IMR-90 (cell line): ENCODE measurements around the gene CASZ1. TPM values are rescaled to one million over a fixed set of nuclear protein-coding genes. Genes with fewer than 3 reads are reported as not detected.
A peak's percentile ranks its signal among the peaks of the same experiment; 100 is the strongest.

Experiments used
- ATAC-seq: fragments of 200-7000 bp; cut with Tn5 transposase; 2 replicates; pipeline ENCODE4 v1.9.1; 2020; ENCODE audit warnings: low read depth, mild to moderate bottlenecking, moderate library complexity
- BruUV-seq: library from RNA; stranded (reverse); fragments of 400-500 nt; replicated peaks from 2 replicates; lab custom pipeline; 2021; lab: Mats Ljungman, UMichigan
- CTCF ChIA-PET: fragments of 300-600 bp; formaldehyde crosslinking; extraction: SDS; loops from one replicate; lab custom pipeline; 2021; ENCODE audit warnings: antibody characterized with exemption; lab: Yijun Ruan, JAX
- POLR2A ChIA-PET: fragments of 300-600 bp; sonication (Branson Sonifier 250); formaldehyde crosslinking; loops from one replicate; lab custom pipeline; 2022; ENCODE audit warnings: antibody characterized with exemption; ENCODE audit not compliant: unreplicated experiment; lab: Charles Lee
- DNase-seq: peaks from one replicate; pipeline ENCODE4 v3.0.0; 2013
- H2AFZ ChIP-seq: replicated peaks from 2 replicates; pipeline ENCODE3; 2013; ENCODE audit warnings: low read length, mild to moderate bottlenecking; ENCODE audit not compliant: poor library complexity
- H2AK5ac ChIP-seq: 2 replicates; pipeline ENCODE4 v1.6.1; 2013; ENCODE audit warnings: low read depth, low read length, inconsistent platforms
- H2AK9ac ChIP-seq: replicated peaks from 2 replicates; pipeline ENCODE3; 2013; ENCODE audit warnings: mild to moderate bottlenecking, low read depth, low read length, moderate library complexity; ENCODE audit not compliant: poor library complexity
- H2BK120ac ChIP-seq: 2 replicates; pipeline ENCODE4 v1.6.1; 2013; ENCODE audit warnings: low read depth, low read length, inconsistent platforms
- H2BK15ac ChIP-seq: 3 replicates; pipeline ENCODE4 v1.6.1; 2013; ENCODE audit warnings: low read depth, low read length, inconsistent platforms
- H2BK20ac ChIP-seq: 2 replicates; pipeline ENCODE4 v1.6.1; 2013; ENCODE audit warnings: low read depth, mild to moderate bottlenecking, inconsistent platforms, low read length, moderate library complexity
- H2BK5ac ChIP-seq: 2 replicates; pipeline ENCODE4 v1.6.1; 2013; ENCODE audit warnings: mild to moderate bottlenecking, low read depth, low read length, inconsistent platforms; ENCODE audit not compliant: poor library complexity, severe bottlenecking
- H3K14ac ChIP-seq: replicated peaks from 2 replicates; pipeline ENCODE4 v1.6.1; 2013; ENCODE audit warnings: low read depth, low read length, inconsistent platforms
- H3K18ac ChIP-seq: 2 replicates; pipeline ENCODE4 v1.6.1; 2013; ENCODE audit warnings: low read depth, low read length, control low read depth
- H3K23ac ChIP-seq: 2 replicates; pipeline ENCODE4 v1.6.1; 2013; ENCODE audit warnings: low read depth, low read length, inconsistent platforms
- H3K27ac ChIP-seq: 2 replicates; pipeline ENCODE4 v1.5.1; 2013; ENCODE audit warnings: mild to moderate bottlenecking, control low read depth, low read length; ENCODE audit not compliant: insufficient read depth
- H3K27me3 ChIP-seq: 2 replicates; pipeline ENCODE4 v1.6.1; 2013; ENCODE audit warnings: low read length; ENCODE audit not compliant: control insufficient read depth, insufficient read depth
- H3K36me3 ChIP-seq: 2 replicates; pipeline ENCODE4 v1.6.1; 2013; ENCODE audit warnings: low read length, mixed read lengths; ENCODE audit not compliant: control insufficient read depth, insufficient read depth
- H3K4ac ChIP-seq: 2 replicates; pipeline ENCODE4 v1.6.1; 2013; ENCODE audit warnings: low read depth, low read length, inconsistent platforms
- H3K4me1 ChIP-seq: 2 replicates; pipeline ENCODE4 v1.6.1; 2013; ENCODE audit warnings: low read length, mixed read lengths; ENCODE audit not compliant: control insufficient read depth, insufficient read depth
- H3K4me2 ChIP-seq: 2 replicates; pipeline ENCODE4 v1.6.1; 2013; ENCODE audit warnings: low read depth, mild to moderate bottlenecking, control low read depth, low read length, moderate library complexity
- H3K4me3 ChIP-seq: 2 replicates; pipeline ENCODE4 v1.5.1; 2013; ENCODE audit warnings: low read depth, mild to moderate bottlenecking, control low read depth, low read length, moderate library complexity; ENCODE audit not compliant: insufficient read depth
- H3K56ac ChIP-seq: 2 replicates; pipeline ENCODE4 v1.6.1; 2013; ENCODE audit warnings: low read length, inconsistent platforms; ENCODE audit not compliant: insufficient read depth; ENCODE audit errors: extremely low read depth
- H3K79me1 ChIP-seq, 2 experiments: 2 replicates each; pipeline ENCODE4 v1.6.1; 2013; ENCODE audit warnings: low read length in 2 of 2, inconsistent platforms in 1 of 2, low read depth in 1 of 2
- H3K9ac ChIP-seq: 2 replicates; pipeline ENCODE4 v1.6.1; 2013; ENCODE audit warnings: low read depth, low read length, control low read depth
- H3K9me1 ChIP-seq: 2 replicates; pipeline ENCODE4 v1.6.1; 2013; ENCODE audit warnings: low read length, inconsistent platforms; ENCODE audit not compliant: insufficient read depth
- H3K9me3 ChIP-seq: 2 replicates; pipeline ENCODE4 v1.6.1; 2013; ENCODE audit warnings: low read length; ENCODE audit not compliant: control insufficient read depth, insufficient read depth
- H4K20me1 ChIP-seq: 2 replicates; pipeline ENCODE4 v1.6.1; 2013; ENCODE audit warnings: low read length, inconsistent platforms; ENCODE audit not compliant: insufficient read depth
- H4K5ac ChIP-seq: 2 replicates; pipeline ENCODE4 v1.6.1; 2013; ENCODE audit warnings: mild to moderate bottlenecking, low read depth, low read length, control low read depth
- H4K8ac ChIP-seq, 2 experiments: 2 replicates each; pipeline ENCODE4 v1.6.1; 2013; ENCODE audit warnings: low read depth in 2 of 2, low read length in 2 of 2, control low read depth in 1 of 2, inconsistent platforms in 1 of 2
- H4K91ac ChIP-seq: 2 replicates; pipeline ENCODE4 v1.6.1; 2013; ENCODE audit warnings: low read depth, low read length, inconsistent platforms; ENCODE audit not compliant: insufficient read depth
- BHLHE40 ChIP-seq: fragments of 150-350 bp; IDR thresholded peaks from 2 replicates; pipeline ENCODE4 v1.6.1; 2016; ENCODE audit warnings: mild to moderate bottlenecking, low read depth, low read length
- CHD1 ChIP-seq: IDR thresholded peaks from 2 replicates; pipeline ENCODE4 v1.6.1; 2012; ENCODE audit warnings: low read depth, low read length, improper control_type of control experiment
- ELK1 ChIP-seq: fragments of 150-350 bp; IDR thresholded peaks from 2 replicates; pipeline ENCODE4 v1.6.1; 2016; ENCODE audit warnings: low read depth, mild to moderate bottlenecking, low read length, moderate library complexity, borderline replicate concordance
- FOS ChIP-seq: fragments of 150-350 bp; IDR thresholded peaks from 2 replicates; pipeline ENCODE4 v1.6.1; 2016; ENCODE audit warnings: low read depth, low read length
- MAFK ChIP-seq: IDR thresholded peaks from 2 replicates; pipeline ENCODE4 v1.6.1; 2012; ENCODE audit warnings: low read depth, low read length, improper control_type of control experiment
- MAZ ChIP-seq: IDR thresholded peaks from 2 replicates; pipeline ENCODE4 v1.6.1; 2012; ENCODE audit warnings: low read depth, mild to moderate bottlenecking, low read length, improper control_type of control experiment, moderate library complexity, borderline replicate concordance
- MXI1 ChIP-seq: IDR thresholded peaks from 2 replicates; pipeline ENCODE4 v1.6.1; 2012; ENCODE audit warnings: low read depth, mild to moderate bottlenecking, low read length, moderate library complexity, borderline replicate concordance
- NFE2L2 ChIP-seq: fragments of 150-350 bp; IDR thresholded peaks from 2 replicates; pipeline ENCODE4 v1.6.1; 2016; ENCODE audit warnings: low read depth, mild to moderate bottlenecking, low read length
- POLR2A ChIP-seq: IDR thresholded peaks from 2 replicates; pipeline ENCODE4 v1.6.1; 2012; ENCODE audit warnings: mild to moderate bottlenecking, low read depth, low read length
- RAD21 ChIP-seq: IDR thresholded peaks from 2 replicates; pipeline ENCODE4 v1.6.1; 2012; ENCODE audit warnings: low read length, improper control_type of control experiment
- RCOR1 ChIP-seq: IDR thresholded peaks from 2 replicates; pipeline ENCODE4 v1.6.1; 2012; ENCODE audit warnings: mild to moderate bottlenecking, low read length, improper control_type of control experiment; ENCODE audit not compliant: insufficient replicate concordance
- RFX5 ChIP-seq: IDR thresholded peaks from 2 replicates; pipeline ENCODE4 v1.8.0; 2012; ENCODE audit warnings: low read depth, mild to moderate bottlenecking, low read length, moderate library complexity
- SMC3 ChIP-seq: fragments of 150-350 bp; IDR thresholded peaks from 2 replicates; pipeline ENCODE4 v1.6.1; 2016; ENCODE audit warnings: low read depth, mild to moderate bottlenecking, antibody characterized with exemption, low read length, moderate library complexity
- WGBS, 2 experiments: methylation state at CpG; one replicate each; pipeline versions ENCODE4 v1.1.5 to v1.1.7; 2013; ENCODE audit warnings: missing lambda C conversion rate in 2 of 2; ENCODE audit not compliant: insufficient read length in 1 of 2; ENCODE audit errors: extremely low coverage in 2 of 2; 5-methylcytosine and 5-hydroxymethylcytosine counted together
- dilution Hi-C: fragments of 300-500 bp; cut with HindIII; formaldehyde crosslinking; loops from one replicate; pipeline ENCODE4 v1.14.3; 2018; ENCODE audit warnings: low sequenced_read_pairs; ENCODE audit not compliant: unreplicated experiment
- in situ Hi-C: fragments of 300-500 bp; cut with MboI; formaldehyde crosslinking; loops from 3 replicates; pipeline ENCODE4 v1.14.3; 2019; ENCODE audit warnings: low sequenced_read_pairs, inconsistent platforms, mixed read lengths
- intact Hi-C: fragments of 100-400 bp; cut with micrococcal nuclease; formaldehyde crosslinking; loops from 2 replicates; pipeline ENCODE4 v1.10.0; 2022
- polyA plus RNA-seq, 3 experiments: library from polyadenylated mRNA; depleted of rRNA; stranded (reverse); fragments of >200 nt; gene quantifications; 2 replicates each; pipeline ENCODE4 v1.2.3, GENCODE V29; 2012; ENCODE audit warnings: low replicate concordance in 1 of 3
- total RNA-seq: library from RNA; depleted of rRNA; stranded (reverse); fragments of >200 nt; gene quantifications from 2 replicates; pipeline ENCODE4 v1.2.3, GENCODE V29; 2012
- TF ChIP-seq, protein P1 (sequence below): fragments of 150-350 bp; IDR thresholded peaks from 2 replicates; pipeline ENCODE4 v1.6.1; 2017; ENCODE audit warnings: mild to moderate bottlenecking, antibody characterized with exemption, low read length, low read depth

CASZ1 gene
- total and polyA plus RNA-seq, 2 of the 4 experiments (the other 2 are of a cell fraction): 0.18 to 0.24 TPM

- TF ChIP-seq RCOR1: no peak
Measured at GRCh38 chr1:10639775-10640578, 156.5 kb downstream of the CASZ1 start (continued).

GRCh38 chr1:10639011-10639774 is 157.3 kb downstream of the CASZ1 start:
- Histone ChIP-seq H2BK120ac (no peak overlapping the region), H3K4me2 (no peak overlapping the region), H3K4me3 (no peak overlapping the region), H3K36me3 (no peaks in the 10 kb centered on the region), H4K8ac (no peak overlapping the region), H3K4me1 (peaks cover 4% of the 10 kb centered on the region), H2BK15ac (no peak overlapping the region), H4K20me1 (no peaks in the 10 kb centered on the region), H3K9ac (no peak overlapping the region), H2BK5ac (no peak overlapping the region), H3K9me1 (no peaks in the 10 kb centered on the region), H3K79me1 (no peaks in the 10 kb centered on the region), H3K14ac (no peak overlapping the region), H2AK5ac (no peak overlapping the region), H3K27me3 (peaks cover 8% of the 10 kb centered on the region; the same call in 1 of the 2 replicates), H3K18ac (no peak overlapping the region), H3K23ac (no peak overlapping the region), H3K9me3 (peaks cover 3% of the 10 kb centered on the region; the same call in 1 of the 2 replicates), H4K5ac (no peak overlapping the region), H4K91ac (no peak overlapping the region), H2BK20ac (no peak overlapping the region), H2AK9ac (peak overlapping the region; percentile 44), H2AFZ (peak overlapping the region; percentile 58), H3K4ac (no peak overlapping the region), H3K56ac (no peak overlapping the region), H3K27ac (no peak overlapping the region)
- WGBS, 2 experiments: 47% methylated on average over 42 of the region's 108 CpGs; no CpG with 5 or more reads in 1 of the 2 experiments
- dilution Hi-C loops: no loop called here
- ChIA-PET POLR2A (no interaction called here), CTCF (no interaction called here)
- no peak for DNase-seq
- no TSS peak for BruUV-seq
- intact Hi-C loops: no loop called here
- in situ Hi-C loops: no loop called here
- ATAC-seq: no peak
- TF ChIP-seq ELK1 (no peak), FOS (no peak), POLR2A (no peak), BHLHE40 (no peak), RAD21 (no peak), MAZ (no peak), CHD1 (no peak), RCOR1 (no peak), SMC3 (no peak), MXI1 (no peak), NFE2L2 (no peak), RFX5 (no peak), MAFK (no peak)
- TF ChIP-seq, protein P1, sequence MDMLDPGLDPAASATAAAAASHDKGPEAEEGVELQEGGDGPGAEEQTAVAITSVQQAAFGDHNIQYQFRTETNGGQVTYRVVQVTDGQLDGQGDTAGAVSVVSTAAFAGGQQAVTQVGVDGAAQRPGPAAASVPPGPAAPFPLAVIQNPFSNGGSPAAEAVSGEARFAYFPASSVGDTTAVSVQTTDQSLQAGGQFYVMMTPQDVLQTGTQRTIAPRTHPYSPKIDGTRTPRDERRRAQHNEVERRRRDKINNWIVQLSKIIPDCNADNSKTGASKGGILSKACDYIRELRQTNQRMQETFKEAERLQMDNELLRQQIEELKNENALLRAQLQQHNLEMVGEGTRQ: no peak
